Measurements from ENCODE around the gene C3.

- TF ChIP-seq CTCF (IDR thresholded peaks at IDR 0.05): no peak
- peak in 1 of 2 donors; percentile 71 for TF ChIP-seq POLR2A (IDR thresholded peaks at IDR 0.05)
Observed at GRCh38 chr19:6737284-6737872, 16.9 kb upstream of the C3 start, which contains the start of gene GPR108.

Measured in thyroid gland (tissue), 4 donors.